ENCODE results near the gene MORN1. TPM values are rescaled to one million over a fixed set of nuclear protein-coding genes. Genes with fewer than 3 reads are reported as not detected.

MORN1 gene
- total and polyA plus RNA-seq, 10 of the 15 experiments (the other 5 are each of a cell fraction or from before 2014, with no cell fraction given) = 0.76 to 7.9 (median 5.5) TPM

DNA sequence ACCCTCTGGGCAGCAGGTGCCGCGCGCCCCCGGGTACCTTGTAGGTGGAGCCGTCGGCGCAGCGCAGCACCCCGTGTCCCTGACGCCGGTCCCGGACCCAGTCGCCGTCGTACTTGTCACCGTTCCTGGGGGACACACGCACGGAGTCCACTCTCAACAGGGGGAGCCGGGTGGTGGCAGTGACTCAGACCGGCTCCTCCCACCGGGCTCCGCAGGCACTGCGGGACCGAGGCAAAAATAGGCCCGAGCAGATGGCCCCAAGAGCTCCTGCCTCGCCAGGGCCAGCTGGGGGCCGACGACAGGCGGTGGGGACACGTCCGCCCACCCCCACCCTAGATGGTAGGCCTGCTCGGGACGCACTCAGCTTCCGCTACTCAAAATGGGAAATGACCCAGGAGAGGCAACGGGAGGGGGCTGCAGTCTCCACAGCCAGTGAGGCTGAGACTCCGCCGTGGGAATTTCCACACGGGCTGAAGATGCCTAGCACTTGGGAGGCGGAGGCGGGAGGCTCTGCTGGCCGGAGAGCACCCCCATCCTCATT lies 6.3 kb downstream of the MORN1 start (continued):
- TF ChIP-seq, protein P1, sequence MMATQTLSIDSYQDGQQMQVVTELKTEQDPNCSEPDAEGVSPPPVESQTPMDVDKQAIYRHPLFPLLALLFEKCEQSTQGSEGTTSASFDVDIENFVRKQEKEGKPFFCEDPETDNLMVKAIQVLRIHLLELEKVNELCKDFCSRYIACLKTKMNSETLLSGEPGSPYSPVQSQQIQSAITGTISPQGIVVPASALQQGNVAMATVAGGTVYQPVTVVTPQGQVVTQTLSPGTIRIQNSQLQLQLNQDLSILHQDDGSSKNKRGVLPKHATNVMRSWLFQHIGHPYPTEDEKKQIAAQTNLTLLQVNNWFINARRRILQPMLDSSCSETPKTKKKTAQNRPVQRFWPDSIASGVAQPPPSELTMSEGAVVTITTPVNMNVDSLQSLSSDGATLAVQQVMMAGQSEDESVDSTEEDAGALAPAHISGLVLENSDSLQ (IDR thresholded peaks at IDR 0.05) = no peak
- TF ChIP-seq, protein P2, sequence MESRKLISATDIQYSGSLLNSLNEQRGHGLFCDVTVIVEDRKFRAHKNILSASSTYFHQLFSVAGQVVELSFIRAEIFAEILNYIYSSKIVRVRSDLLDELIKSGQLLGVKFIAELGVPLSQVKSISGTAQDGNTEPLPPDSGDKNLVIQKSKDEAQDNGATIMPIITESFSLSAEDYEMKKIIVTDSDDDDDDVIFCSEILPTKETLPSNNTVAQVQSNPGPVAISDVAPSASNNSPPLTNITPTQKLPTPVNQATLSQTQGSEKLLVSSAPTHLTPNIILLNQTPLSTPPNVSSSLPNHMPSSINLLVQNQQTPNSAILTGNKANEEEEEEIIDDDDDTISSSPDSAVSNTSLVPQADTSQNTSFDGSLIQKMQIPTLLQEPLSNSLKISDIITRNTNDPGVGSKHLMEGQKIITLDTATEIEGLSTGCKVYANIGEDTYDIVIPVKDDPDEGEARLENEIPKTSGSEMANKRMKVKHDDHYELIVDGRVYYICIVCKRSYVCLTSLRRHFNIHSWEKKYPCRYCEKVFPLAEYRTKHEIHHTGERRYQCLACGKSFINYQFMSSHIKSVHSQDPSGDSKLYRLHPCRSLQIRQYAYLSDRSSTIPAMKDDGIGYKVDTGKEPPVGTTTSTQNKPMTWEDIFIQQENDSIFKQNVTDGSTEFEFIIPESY (IDR thresholded peaks at IDR 0.05) = no peak
- no peak for TF ChIP-seq TCF3 (IDR thresholded peaks at IDR 0.05; ENCODE audit: borderline replicate concordance, insufficient read depth, low read depth, low read length)
- TF ChIP-seq, protein P3, sequence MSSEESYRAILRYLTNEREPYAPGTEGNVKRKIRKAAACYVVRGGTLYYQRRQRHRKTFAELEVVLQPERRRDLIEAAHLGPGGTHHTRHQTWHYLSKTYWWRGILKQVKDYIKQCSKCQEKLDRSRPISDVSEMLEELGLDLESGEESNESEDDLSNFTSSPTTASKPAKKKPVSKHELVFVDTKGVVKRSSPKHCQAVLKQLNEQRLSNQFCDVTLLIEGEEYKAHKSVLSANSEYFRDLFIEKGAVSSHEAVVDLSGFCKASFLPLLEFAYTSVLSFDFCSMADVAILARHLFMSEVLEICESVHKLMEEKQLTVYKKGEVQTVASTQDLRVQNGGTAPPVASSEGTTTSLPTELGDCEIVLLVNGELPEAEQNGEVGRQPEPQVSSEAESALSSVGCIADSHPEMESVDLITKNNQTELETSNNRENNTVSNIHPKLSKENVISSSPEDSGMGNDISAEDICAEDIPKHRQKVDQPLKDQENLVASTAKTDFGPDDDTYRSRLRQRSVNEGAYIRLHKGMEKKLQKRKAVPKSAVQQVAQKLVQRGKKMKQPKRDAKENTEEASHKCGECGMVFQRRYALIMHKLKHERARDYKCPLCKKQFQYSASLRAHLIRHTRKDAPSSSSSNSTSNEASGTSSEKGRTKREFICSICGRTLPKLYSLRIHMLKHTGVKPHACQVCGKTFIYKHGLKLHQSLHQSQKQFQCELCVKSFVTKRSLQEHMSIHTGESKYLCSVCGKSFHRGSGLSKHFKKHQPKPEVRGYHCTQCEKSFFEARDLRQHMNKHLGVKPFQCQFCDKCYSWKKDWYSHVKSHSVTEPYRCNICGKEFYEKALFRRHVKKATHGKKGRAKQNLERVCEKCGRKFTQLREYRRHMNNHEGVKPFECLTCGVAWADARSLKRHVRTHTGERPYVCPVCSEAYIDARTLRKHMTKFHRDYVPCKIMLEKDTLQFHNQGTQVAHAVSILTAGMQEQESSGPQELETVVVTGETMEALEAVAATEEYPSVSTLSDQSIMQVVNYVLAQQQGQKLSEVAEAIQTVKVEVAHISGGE (CRISPR knock-in tag; IDR thresholded peaks at IDR 0.05) = no peak
- TF ChIP-seq RUNX3 (IDR thresholded peaks at IDR 0.05; ENCODE audit: low read length) = no peak
- TF ChIP-seq MYB (IDR thresholded peaks at IDR 0.05; ENCODE audit: borderline replicate concordance, low read depth, low read length) = no peak
- no peak for TF ChIP-seq PAX5 (IDR thresholded peaks at IDR 0.05; ENCODE audit: borderline replicate concordance, low read depth, low read length)
- TF ChIP-seq IKZF1 (conservative IDR thresholded peaks at IDR 0.05) = no peak
- no peak for TF ChIP-seq SP1 (IDR thresholded peaks at IDR 0.05; ENCODE audit: low read depth, low read length)
- TF ChIP-seq, protein P4, sequence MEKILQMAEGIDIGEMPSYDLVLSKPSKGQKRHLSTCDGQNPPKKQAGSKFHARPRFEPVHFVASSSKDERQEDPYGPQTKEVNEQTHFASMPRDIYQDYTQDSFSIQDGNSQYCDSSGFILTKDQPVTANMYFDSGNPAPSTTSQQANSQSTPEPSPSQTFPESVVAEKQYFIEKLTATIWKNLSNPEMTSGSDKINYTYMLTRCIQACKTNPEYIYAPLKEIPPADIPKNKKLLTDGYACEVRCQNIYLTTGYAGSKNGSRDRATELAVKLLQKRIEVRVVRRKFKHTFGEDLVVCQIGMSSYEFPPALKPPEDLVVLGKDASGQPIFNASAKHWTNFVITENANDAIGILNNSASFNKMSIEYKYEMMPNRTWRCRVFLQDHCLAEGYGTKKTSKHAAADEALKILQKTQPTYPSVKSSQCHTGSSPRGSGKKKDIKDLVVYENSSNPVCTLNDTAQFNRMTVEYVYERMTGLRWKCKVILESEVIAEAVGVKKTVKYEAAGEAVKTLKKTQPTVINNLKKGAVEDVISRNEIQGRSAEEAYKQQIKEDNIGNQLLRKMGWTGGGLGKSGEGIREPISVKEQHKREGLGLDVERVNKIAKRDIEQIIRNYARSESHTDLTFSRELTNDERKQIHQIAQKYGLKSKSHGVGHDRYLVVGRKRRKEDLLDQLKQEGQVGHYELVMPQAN (conservative IDR thresholded peaks at IDR 0.05) = no peak
- no peak for TF ChIP-seq SIX5 (IDR thresholded peaks at IDR 0.05; ENCODE audit: low read depth, low read length, severe bottlenecking)

Measured in GM12878 (cell line).